ENCODE measurements around the gene GK2.

GK2 gene

GRCh38 chr4:79399076-79399475 is 9.0 kb downstream of the GK2 start:
- no peak for DNase-seq (ENCODE audit: extremely low spot score)
- TF ChIP-seq CTCF (IDR thresholded peaks at IDR 0.05; ENCODE audit: control extremely low read depth, extremely low read depth, low read depth, missing control alignments) = no peak
- ChIA-PET CTCF (no interaction called here), POLR2A (no interaction called here)

GRCh38 chr4:79397951-79398350 is 10.1 kb downstream of the GK2 start:
- CTCF ChIA-PET = no interaction called here
- no peak for DNase-seq (ENCODE audit: extremely low spot score)
- TF ChIP-seq CTCF (IDR thresholded peaks at IDR 0.05; ENCODE audit: control extremely low read depth, extremely low read depth, low read depth, missing control alignments) = no peak
- POLR2A ChIA-PET = no interaction called here

- TF ChIP-seq CTCF (IDR thresholded peaks at IDR 0.05; ENCODE audit: control extremely low read depth, extremely low read depth, low read depth, missing control alignments) = no peak
- CTCF ChIA-PET = no interaction called here
- POLR2A ChIA-PET = no interaction called here
- DNase-seq (ENCODE audit: extremely low spot score) = no peak
These were observed 11.2 kb downstream of the GK2 start for GRCh38 chr4:79396794-79397193.

- ChIA-PET CTCF (no interaction called here), POLR2A (no interaction called here)
- no peak for TF ChIP-seq CTCF (IDR thresholded peaks at IDR 0.05; ENCODE audit: control extremely low read depth, extremely low read depth, low read depth, missing control alignments)
- no peak for DNase-seq (ENCODE audit: extremely low spot score)
These were observed 12.2 kb downstream of the GK2 start for GRCh38 chr4:79395841-79396240.

GRCh38 chr4:79390890-79391289 is 17.1 kb downstream of the GK2 start:
- no peak for TF ChIP-seq CTCF (IDR thresholded peaks at IDR 0.05; ENCODE audit: control extremely low read depth, extremely low read depth, low read depth, missing control alignments)
- CTCF ChIA-PET = no interaction called here
- POLR2A ChIA-PET = no interaction called here
- DNase-seq (ENCODE audit: extremely low spot score) = no peak

GRCh38 chr4:79385641-79386040 is 22.4 kb downstream of the GK2 start:
- no peak for TF ChIP-seq CTCF (IDR thresholded peaks at IDR 0.05; ENCODE audit: control extremely low read depth, extremely low read depth, low read depth, missing control alignments)
- CTCF ChIA-PET = no interaction called here

GRCh38 chr4:79381161-79381560 is 26.9 kb downstream of the GK2 start:
- ChIA-PET CTCF (interaction anchor here (1.1 to 2.0 kb wide), 2 partner anchors 8 to 18 kb away, joined by 3 to 4 read pairs; no protein-coding TSS in a partner anchor), POLR2A (no interaction called here)
- DNase-seq (ENCODE audit: extremely low spot score) = no peak
- no peak for TF ChIP-seq CTCF (IDR thresholded peaks at IDR 0.05; ENCODE audit: control extremely low read depth, extremely low read depth, low read depth, missing control alignments)

More at GRCh38 chr4:79385641-79386040, 22.4 kb downstream of the GK2 start:
- POLR2A ChIA-PET = no interaction called here
- DNase-seq (ENCODE audit: extremely low spot score) = no peak

All from GM10248 (cell line).